GM18511 (cell line): ENCODE data around the gene TPSB2.
"Not testable (repeated sequence)": the region's sequence is repeated elsewhere in the genome, so short reads cannot be mapped to it uniquely, and the experiment has no call there.

Source experiments
- ATAC-seq: cut with Tn5 transposase; IDR thresholded peaks from one replicate; pipeline ENCODE4 v1.9.1; 2021; ENCODE audit warnings: mild to moderate bottlenecking, moderate library complexity; ENCODE audit not compliant: unreplicated experiment

TPSB2 gene

GRCh38 chr16:1185460-1186207 lies 44.4 kb downstream of the TPSB2 start:
- not testable (repeated sequence) for ATAC-seq

GRCh38 chr16:1184980-1185379 lies 45.0 kb downstream of the TPSB2 start:
- no peak for ATAC-seq

DNA sequence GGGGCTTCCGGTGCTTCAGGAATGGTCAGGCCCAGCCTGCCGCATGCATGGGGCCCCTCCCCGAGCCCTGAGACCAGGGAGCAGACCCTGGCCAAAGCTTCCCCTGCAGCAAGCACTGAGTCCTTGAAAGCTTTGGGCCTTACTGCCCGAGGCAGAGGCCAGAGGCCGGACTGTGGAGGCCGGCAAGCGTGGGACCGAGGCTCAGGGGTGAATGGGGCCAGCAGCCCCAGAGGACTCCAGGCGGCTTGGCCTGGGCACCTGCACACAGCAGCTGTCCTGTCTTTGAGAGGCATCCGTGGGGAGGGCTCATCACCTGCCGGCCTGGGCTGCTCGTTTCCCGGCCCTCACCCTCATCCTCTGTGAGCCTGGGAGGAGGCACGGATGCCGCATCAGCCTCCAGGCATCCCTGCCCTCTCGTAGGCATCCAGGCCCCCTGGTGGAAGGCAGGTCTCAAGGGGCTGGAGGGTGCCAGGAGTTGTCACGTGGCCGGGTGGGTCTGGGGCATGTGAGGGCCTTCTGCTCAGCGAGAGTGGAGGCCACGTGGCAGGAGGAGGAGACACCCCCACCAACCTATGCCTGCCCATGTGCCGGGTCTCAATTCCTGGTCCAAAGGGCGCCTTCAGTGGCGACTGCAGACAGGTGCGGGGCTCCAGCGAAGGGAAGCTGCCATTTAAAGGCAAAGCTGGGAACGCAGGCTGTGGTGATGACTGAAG lies 45.7 kb downstream of the TPSB2 start:
- ATAC-seq, result no peak

GRCh38 chr16:1182950-1183907 lies 46.8 kb downstream of the TPSB2 start:
- ATAC-seq, result no peak

GRCh38 chr16:1182316-1182671 lies 47.7 kb downstream of the TPSB2 start:
- ATAC-seq, result no peak

- no peak for ATAC-seq
Measured at GRCh38 chr16:1181404-1182315, 48.3 kb downstream of the TPSB2 start.

DNA sequence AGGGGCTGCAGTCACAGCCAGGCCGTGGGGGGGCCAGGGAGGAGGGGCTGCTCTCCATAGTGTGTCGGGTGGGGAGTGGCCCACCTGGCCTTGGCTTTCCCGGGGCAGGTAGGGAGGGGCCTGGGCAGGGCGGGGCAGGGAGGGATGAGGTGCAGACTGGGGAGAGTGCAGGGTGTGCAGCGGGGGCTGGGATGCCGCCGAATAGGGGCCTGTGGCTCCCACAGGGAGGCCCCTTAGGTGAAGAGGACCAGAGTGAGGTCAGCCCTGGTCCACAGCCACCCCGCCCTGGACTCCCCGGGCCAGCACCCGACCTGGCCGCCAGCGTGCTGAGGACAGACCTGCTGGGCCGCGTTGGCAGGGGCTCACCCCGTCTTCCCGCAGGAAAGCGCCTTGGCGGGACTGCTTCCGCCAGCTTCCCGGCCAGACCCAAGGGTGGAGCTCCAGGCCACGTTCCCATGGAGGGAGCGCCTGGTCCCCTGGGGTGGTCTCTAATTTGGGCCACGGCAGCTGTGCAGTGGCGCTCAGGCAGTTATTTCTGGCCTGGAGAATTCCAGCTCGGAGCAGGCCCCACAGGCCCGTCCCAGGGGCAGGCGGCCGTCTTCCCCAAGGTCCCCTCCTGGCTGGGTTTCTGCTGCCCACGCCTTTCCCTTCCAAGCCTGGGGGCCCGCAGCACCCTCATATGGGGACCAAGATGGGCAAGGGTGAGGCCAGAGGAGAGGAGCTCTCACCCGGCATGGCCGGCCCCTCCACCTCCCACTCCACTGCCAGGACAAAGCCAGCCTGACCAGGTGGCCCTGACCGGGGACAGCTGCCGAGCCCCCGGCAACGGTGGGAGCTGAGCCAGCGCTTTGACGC lies 49.2 kb downstream of the TPSB2 start:
- ATAC-seq, result no peak
